GM12878 (cell line): Measurements from ENCODE around the gene PCDHGA1. TPM values are rescaled to one million over a fixed set of nuclear protein-coding genes. Genes with fewer than 3 reads are reported as not detected.

Experiments used
- ATAC-seq: fragments of 200-7000 bp; cut with Tn5 transposase; 3 replicates; pipeline ENCODE4 v1.9.1; 2020; ENCODE audit warnings: mild to moderate bottlenecking, moderate library complexity
- BruUV-seq: library from RNA; stranded (reverse); fragments of 400-500 nt; replicated peaks from 2 replicates; lab custom pipeline; 2021; lab: Mats Ljungman, UMichigan
- CTCF ChIA-PET: fragments of 300-600 bp; sonication (Branson Sonifier 250); formaldehyde crosslinking; extraction: SDS; loops from one replicate; lab custom pipeline; 2021; ENCODE audit warnings: inconsistent platforms; lab: Yijun Ruan, JAX
- POLR2A ChIA-PET: fragments of 350-600 bp; formaldehyde crosslinking; extraction: SDS; loops from one replicate; lab custom pipeline; 2021; ENCODE audit warnings: inconsistent platforms; lab: Charles Lee
- RAD21 ChIA-PET: fragments of 300-600 bp; sonication (Branson Sonifier 250); formaldehyde crosslinking; loops from one replicate; lab custom pipeline; 2023; ENCODE audit warnings: antibody characterized with exemption; ENCODE audit not compliant: unreplicated experiment; lab: Charles Lee
- SMC1A ChIA-PET: fragments of 300-600 bp; sonication (Branson Sonifier 250); formaldehyde crosslinking; loops from one replicate; lab custom pipeline; 2023; ENCODE audit not compliant: unreplicated experiment, uncharacterized antibody; lab: Charles Lee
- DNase-seq: peaks from one replicate; pipeline ENCODE4 v3.0.0-alpha.2; 2011; ENCODE audit warnings: low read depth, low spot score
- FAIRE-seq: peaks from 3 replicates; lab custom pipeline; 2011; peaks lifted over from hg19 to GRCh38; lab: Jason Lieb, UNC
- H2AFZ ChIP-seq: 2 replicates; pipeline ENCODE4 v1.6.0; 2011; ENCODE audit warnings: low read depth, low read length, control low read depth; ENCODE audit not compliant: control insufficient read depth
- H3K27ac ChIP-seq: 2 replicates; pipeline ENCODE4 v1.5.1; 2011; ENCODE audit warnings: control low read depth; ENCODE audit not compliant: control insufficient read depth, insufficient read depth
- H3K27me3 ChIP-seq, 2 experiments: replicated peaks in 1 of 2; 2 replicates each; pipeline versions ENCODE4 v1.6.0 to v1.6.1; 2011; ENCODE audit warnings: low read length in 1 of 2; ENCODE audit not compliant: control insufficient read depth in 2 of 2, insufficient read depth in 2 of 2
- H3K36me3 ChIP-seq, 2 experiments: 2 replicates each; pipeline ENCODE4 v1.5.1; 2011; ENCODE audit warnings: low read length in 1 of 2; ENCODE audit not compliant: control insufficient read depth in 2 of 2, insufficient read depth in 2 of 2
- H3K4me1 ChIP-seq: 2 replicates; pipeline ENCODE4 v1.6.1; 2011; ENCODE audit warnings: mild to moderate bottlenecking, low read length, moderate library complexity, mixed read lengths; ENCODE audit not compliant: control insufficient read depth, insufficient read depth
- H3K4me2 ChIP-seq: 2 replicates; pipeline ENCODE4 v1.6.0; 2011; ENCODE audit warnings: control low read depth; ENCODE audit not compliant: control insufficient read depth, insufficient read depth
- H3K4me3 ChIP-seq: fragments of 200-600 bp; sonication (generic); 2 replicates; pipeline ENCODE4 v1.5.1; 2016
- H3K79me2 ChIP-seq: 2 replicates; pipeline ENCODE4 v1.6.0; 2011; ENCODE audit warnings: low read length; ENCODE audit not compliant: control insufficient read depth, insufficient read depth
- H3K9ac ChIP-seq: 2 replicates; pipeline ENCODE4 v1.8.0; 2011; ENCODE audit warnings: low read length, control low read depth, mixed read lengths; ENCODE audit not compliant: control insufficient read depth, insufficient read depth
- H3K9me3 ChIP-seq: replicated peaks from 3 replicates; pipeline ENCODE4 v1.5.1; 2011; ENCODE audit warnings: mild to moderate bottlenecking, low read length; ENCODE audit not compliant: control insufficient read depth, insufficient read depth
- H4K20me1 ChIP-seq: 2 replicates; pipeline ENCODE4 v1.6.0; 2011; ENCODE audit not compliant: control insufficient read depth, insufficient read depth
- BACH1 ChIP-seq: fragments of 450-650 bp; IDR thresholded peaks from 2 replicates; pipeline ENCODE4 v1.6.1; 2017; ENCODE audit warnings: mild to moderate bottlenecking, borderline replicate concordance
- BCL11A ChIP-seq: IDR thresholded peaks from 2 replicates; pipeline ENCODE4 v1.6.1; 2011; ENCODE audit warnings: low read depth, low read length
- IKZF2 ChIP-seq, 2 experiments: fragments of 450-650 bp; IDR thresholded peaks; 2 replicates each; pipeline ENCODE4 v1.6.1; 2017; ENCODE audit warnings: mild to moderate bottlenecking in 2 of 2, moderate library complexity in 2 of 2
- MEF2B ChIP-seq: fragments of 450-650 bp; IDR thresholded peaks from 2 replicates; pipeline ENCODE4 v1.6.1; 2018; ENCODE audit warnings: mild to moderate bottlenecking, moderate library complexity; ENCODE audit not compliant: partially characterized antibody, poor library complexity, severe bottlenecking
- NFYB ChIP-seq: IDR thresholded peaks from 2 replicates; pipeline ENCODE4 v1.6.1; 2011; ENCODE audit warnings: low read depth, mild to moderate bottlenecking, low read length, improper control_type of control experiment, moderate library complexity; ENCODE audit not compliant: insufficient read depth
- NR2F1 ChIP-seq: fragments of 450-650 bp; conservative IDR thresholded peaks from 2 replicates; pipeline ENCODE4 v1.6.1; 2017; ENCODE audit warnings: mild to moderate bottlenecking
- PAX5 ChIP-seq: IDR thresholded peaks from 2 replicates; pipeline ENCODE4 v1.6.1; 2011; ENCODE audit warnings: low read depth, low read length, borderline replicate concordance
- POLR2A ChIP-seq: IDR thresholded peaks from 2 replicates; pipeline ENCODE4 v1.6.1; 2011; ENCODE audit warnings: low read depth, mild to moderate bottlenecking, low read length
- POLR2AphosphoS2 ChIP-seq: IDR thresholded peaks from 2 replicates; pipeline ENCODE4 v1.6.1; 2011; ENCODE audit warnings: low read depth, mild to moderate bottlenecking, low read length, improper control_type of control experiment, moderate library complexity
- POLR2AphosphoS5 ChIP-seq: IDR thresholded peaks from 2 replicates; pipeline ENCODE4 v1.6.1; 2011; ENCODE audit warnings: mild to moderate bottlenecking, low read length, inconsistent platforms
- POU2F2 ChIP-seq: IDR thresholded peaks from 3 replicates; pipeline ENCODE4 v1.6.1; 2011; ENCODE audit warnings: low read depth, mild to moderate bottlenecking, low read length, borderline replicate concordance
- TAF1 ChIP-seq: IDR thresholded peaks from 2 replicates; pipeline ENCODE4 v1.6.1; 2011; ENCODE audit warnings: mild to moderate bottlenecking, low read depth, low read length, borderline replicate concordance
- YY1 ChIP-seq: IDR thresholded peaks from 2 replicates; pipeline ENCODE4 v1.6.1; 2011; ENCODE audit warnings: low read depth, mild to moderate bottlenecking, low read length
- ZNF622 ChIP-seq: fragments of 450-650 bp; IDR thresholded peaks from 2 replicates; pipeline ENCODE4 v1.6.1; 2017; ENCODE audit warnings: mild to moderate bottlenecking, inconsistent platforms
- WGBS: methylation state at CpG from one replicate; pipeline ENCODE4 v1.1.6; 2016; ENCODE audit warnings: low lambda C conversion rate; ENCODE audit not compliant: insufficient replicate concordance, insufficient coverage; ENCODE audit errors: missing lambda C conversion rate; 5-methylcytosine and 5-hydroxymethylcytosine counted together
- in situ Hi-C: fragments of 300-500 bp; cut with MboI; formaldehyde crosslinking; loops from 9 replicates; pipeline ENCODE4 v1.14.3; 2018; ENCODE audit warnings: mixed read lengths
- intact Hi-C: fragments of 100-400 bp; cut with micrococcal nuclease; formaldehyde crosslinking; loops from one replicate; pipeline ENCODE4 v1.14.2; 2022; ENCODE audit not compliant: unreplicated experiment
- polyA plus RNA-seq, 11 experiments: library from polyadenylated mRNA; depleted of rRNA in 4 of 11; unstranded in 6 of 11; stranded (reverse) in 5 of 11; fragments of >200 nt; fragmentation: Nextera tagmentation in 4 of 11; fragmentation: Illumina TruSeq in 1 of 11; extraction: Ambion mirVana in 4 of 11; extraction: Trizol in 1 of 11; gene quantifications; 1 replicate in 1 of 11; 2 replicates in 10 of 11; pipeline versions ENCODE4 v1.2.1 to v1.2.3, GENCODE V29; 2011 to 2016; ENCODE audit warnings: inconsistent platforms in 2 of 11, missing spikeins in 2 of 11, low read depth in 1 of 11
- total RNA-seq, 4 experiments: library from RNA; depleted of rRNA in 3 of 4; stranded (reverse); fragments of >200 nt in 3 of 4; fragmentation: Illumina TruSeq in 1 of 4; extraction: Trizol in 1 of 4; gene quantifications; 2 replicates each; pipeline versions ENCODE4 v1.2.1 to v1.2.3, GENCODE V29; 2013 to 2021
- TF ChIP-seq, protein P1 (sequence below): IDR thresholded peaks from 2 replicates; pipeline ENCODE4 v1.6.1; 2011; ENCODE audit warnings: mild to moderate bottlenecking, low read depth, low read length, moderate library complexity; ENCODE audit not compliant: insufficient replicate concordance
- TF ChIP-seq, protein P2 (sequence below): fragments of 450-650 bp; IDR thresholded peaks from 2 replicates; pipeline ENCODE4 v1.6.1; 2017; ENCODE audit warnings: mild to moderate bottlenecking
- TF ChIP-seq, protein P3 (sequence below): fragments of 450-650 bp; IDR thresholded peaks from 2 replicates; pipeline ENCODE4 v1.6.1; 2017; ENCODE audit warnings: mild to moderate bottlenecking, low read depth, inconsistent platforms; ENCODE audit not compliant: poor library complexity, severe bottlenecking

Gene PCDHGA1
- total and polyA plus RNA-seq, 10 of the 15 experiments (the other 5 are each of a cell fraction or from before 2014, with no cell fraction given): 0.02 to 0.51 (median 0.19) TPM; not detected in 3

DNA sequence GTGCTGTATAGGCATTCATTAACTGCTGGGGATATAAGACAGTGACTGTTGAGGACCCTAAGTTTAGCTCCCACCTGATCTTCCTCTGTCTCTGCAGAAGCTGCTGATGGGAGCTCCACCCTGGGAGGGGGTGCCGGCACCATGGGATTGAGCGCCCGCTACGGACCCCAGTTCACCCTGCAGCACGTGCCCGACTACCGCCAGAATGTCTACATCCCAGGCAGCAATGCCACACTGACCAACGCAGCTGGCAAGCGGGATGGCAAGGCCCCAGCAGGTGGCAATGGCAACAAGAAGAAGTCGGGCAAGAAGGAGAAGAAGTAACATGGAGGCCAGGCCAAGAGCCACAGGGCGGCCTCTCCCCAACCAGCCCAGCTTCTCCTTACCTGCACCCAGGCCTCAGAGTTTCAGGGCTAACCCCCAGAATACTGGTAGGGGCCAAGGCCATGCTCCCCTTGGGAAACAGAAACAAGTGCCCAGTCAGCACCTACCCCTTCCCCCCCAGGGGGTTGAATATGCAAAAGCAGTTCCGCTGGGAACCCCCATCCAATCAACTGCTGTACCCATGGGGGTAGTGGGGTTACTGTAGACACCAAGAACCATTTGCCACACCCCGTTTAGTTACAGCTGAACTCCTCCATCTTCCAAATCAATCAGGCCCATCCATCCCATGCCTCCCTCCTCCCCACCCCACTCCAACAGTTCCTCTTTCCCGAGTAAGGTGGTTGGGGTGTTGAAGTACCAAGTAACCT is 180.7 kb downstream of the PCDHGA1 start:
- CTCF ChIA-PET: interaction anchor here (0.7 to 11.9 kb wide), 19 partner anchors 8 to 191 kb away, joined by 3 to 213 read pairs (median 19); partner anchors contain the start of genes PCDHGA10, PCDHGA11, PCDHGA12 and PCDHGA5
- ATAC-seq: peak; percentile 43
- peak overlapping the region; percentile 89 for H3K4me2 ChIP-seq
- TF ChIP-seq, protein P1, sequence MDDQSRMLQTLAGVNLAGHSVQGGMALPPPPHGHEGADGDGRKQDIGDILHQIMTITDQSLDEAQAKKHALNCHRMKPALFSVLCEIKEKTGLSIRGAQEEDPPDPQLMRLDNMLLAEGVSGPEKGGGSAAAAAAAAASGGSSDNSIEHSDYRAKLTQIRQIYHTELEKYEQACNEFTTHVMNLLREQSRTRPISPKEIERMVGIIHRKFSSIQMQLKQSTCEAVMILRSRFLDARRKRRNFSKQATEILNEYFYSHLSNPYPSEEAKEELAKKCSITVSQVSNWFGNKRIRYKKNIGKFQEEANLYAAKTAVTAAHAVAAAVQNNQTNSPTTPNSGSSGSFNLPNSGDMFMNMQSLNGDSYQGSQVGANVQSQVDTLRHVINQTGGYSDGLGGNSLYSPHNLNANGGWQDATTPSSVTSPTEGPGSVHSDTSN: no peak
- TF ChIP-seq NR2F1: peak; percentile 73; the same call in 1 of the 2 replicates
- no peak for TF ChIP-seq BACH1
- 0 out of 2 replicates have a peak, but pooled peaks have one; percentile 63 for TF ChIP-seq POLR2AphosphoS2
- TF ChIP-seq BCL11A: 0 out of 2 replicates have a peak, but pooled peaks have one; percentile 35
- TF ChIP-seq TAF1: 0 out of 2 replicates have a peak, but pooled peaks have one; percentile 26
- no peak for TF ChIP-seq ZNF622
- TF ChIP-seq IKZF2 (IDR thresholded peaks at IDR 0.05): peak; percentile 41 to 54; a peak in 3 of 4 replicates
- peak; percentile 56; the same call in 1 of the 2 replicates for TF ChIP-seq NFYB
- TF ChIP-seq YY1: peak; percentile 44; the same call in 1 of the 2 replicates
- TF ChIP-seq, protein P2, sequence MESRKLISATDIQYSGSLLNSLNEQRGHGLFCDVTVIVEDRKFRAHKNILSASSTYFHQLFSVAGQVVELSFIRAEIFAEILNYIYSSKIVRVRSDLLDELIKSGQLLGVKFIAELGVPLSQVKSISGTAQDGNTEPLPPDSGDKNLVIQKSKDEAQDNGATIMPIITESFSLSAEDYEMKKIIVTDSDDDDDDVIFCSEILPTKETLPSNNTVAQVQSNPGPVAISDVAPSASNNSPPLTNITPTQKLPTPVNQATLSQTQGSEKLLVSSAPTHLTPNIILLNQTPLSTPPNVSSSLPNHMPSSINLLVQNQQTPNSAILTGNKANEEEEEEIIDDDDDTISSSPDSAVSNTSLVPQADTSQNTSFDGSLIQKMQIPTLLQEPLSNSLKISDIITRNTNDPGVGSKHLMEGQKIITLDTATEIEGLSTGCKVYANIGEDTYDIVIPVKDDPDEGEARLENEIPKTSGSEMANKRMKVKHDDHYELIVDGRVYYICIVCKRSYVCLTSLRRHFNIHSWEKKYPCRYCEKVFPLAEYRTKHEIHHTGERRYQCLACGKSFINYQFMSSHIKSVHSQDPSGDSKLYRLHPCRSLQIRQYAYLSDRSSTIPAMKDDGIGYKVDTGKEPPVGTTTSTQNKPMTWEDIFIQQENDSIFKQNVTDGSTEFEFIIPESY: no peak
- peak; percentile 67 for TF ChIP-seq POLR2A
- peak; percentile 48; the same call in 1 of the 2 replicates for TF ChIP-seq PAX5
- TF ChIP-seq, protein P3, sequence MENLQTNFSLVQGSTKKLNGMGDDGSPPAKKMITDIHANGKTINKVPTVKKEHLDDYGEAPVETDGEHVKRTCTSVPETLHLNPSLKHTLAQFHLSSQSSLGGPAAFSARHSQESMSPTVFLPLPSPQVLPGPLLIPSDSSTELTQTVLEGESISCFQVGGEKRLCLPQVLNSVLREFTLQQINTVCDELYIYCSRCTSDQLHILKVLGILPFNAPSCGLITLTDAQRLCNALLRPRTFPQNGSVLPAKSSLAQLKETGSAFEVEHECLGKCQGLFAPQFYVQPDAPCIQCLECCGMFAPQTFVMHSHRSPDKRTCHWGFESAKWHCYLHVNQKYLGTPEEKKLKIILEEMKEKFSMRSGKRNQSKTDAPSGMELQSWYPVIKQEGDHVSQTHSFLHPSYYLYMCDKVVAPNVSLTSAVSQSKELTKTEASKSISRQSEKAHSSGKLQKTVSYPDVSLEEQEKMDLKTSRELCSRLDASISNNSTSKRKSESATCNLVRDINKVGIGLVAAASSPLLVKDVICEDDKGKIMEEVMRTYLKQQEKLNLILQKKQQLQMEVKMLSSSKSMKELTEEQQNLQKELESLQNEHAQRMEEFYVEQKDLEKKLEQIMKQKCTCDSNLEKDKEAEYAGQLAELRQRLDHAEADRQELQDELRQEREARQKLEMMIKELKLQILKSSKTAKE: peak; percentile 30
- peak; percentile 100 for TF ChIP-seq POU2F2
- TF ChIP-seq POLR2AphosphoS5: peak; percentile 71
- peak; percentile 86 for TF ChIP-seq MEF2B

More for the DNA sequence above, 180.7 kb downstream of the PCDHGA1 start:
- TSS peak; percentile 89 for BruUV-seq
- H3K36me3 ChIP-seq: peaks cover 3 to 7% of the 10 kb centered on the region in 2 experiments
- H4K20me1 ChIP-seq: no peaks in the 10 kb centered on the region
- POLR2A ChIA-PET: interaction anchor here (0.8 to 1.2 kb wide), 3 partner anchors 9 to 35 kb away, joined by 3 to 4 read pairs (median 3); partner anchors contain the start of gene PCDHGC3
- H3K27me3 ChIP-seq: no peaks in the 10 kb centered on the region
- DNase-seq: peak; percentile 80
- peak overlapping the region; percentile 90 for H3K27ac ChIP-seq
- intact Hi-C loops: loop anchor here (5.0 kb wide), 1 partner anchor 126 kb away; the partner anchor contains the start of genes HDAC3 and RELL2
- FAIRE-seq: no peak
- under 1% methylated on average over 13 of the region's 14 CpGs for WGBS
- H3K4me1 ChIP-seq: peaks cover 86% of the 10 kb centered on the region
- SMC1A ChIA-PET: interaction anchor here (1.1 to 10.8 kb wide), 9 partner anchors 15 to 90 kb away, joined by 3 to 176 read pairs (median 6); partner anchors contain the start of genes PCDHGA11, PCDHGA12 and PCDHGC3
- H3K4me3 ChIP-seq: peak overlapping the region; percentile 65; the same call in 1 of the 2 replicates
- H3K9me3 ChIP-seq: no peaks in the 10 kb centered on the region
- RAD21 ChIA-PET: interaction anchor here (1.2 to 11.6 kb wide), 8 partner anchors 12 to 98 kb away, joined by 6 to 109 read pairs (median 11); partner anchors contain the start of genes PCDHGA10, PCDHGA11, PCDHGA12 and PCDHGC3
- in situ Hi-C loops: no loop called here
- H3K79me2 ChIP-seq: peaks cover 15% of the 10 kb centered on the region
- peak overlapping the region; percentile 74 for H3K9ac ChIP-seq
- no peak overlapping the region; the same call in 1 of the 2 replicates for H2AFZ ChIP-seq
